Right hindlimb (tissue), 1 donor: ENCODE data around the gene SOX10.
A peak's percentile ranks its signal among the peaks of the same experiment; 100 is the strongest.
"Not testable (repeated sequence)": the region's sequence is repeated elsewhere in the genome, so short reads cannot be mapped to it uniquely, and the experiment has no call there.

ENCODE experiments used
- DNase-seq: peaks from one replicate; pipeline ENCODE4 v3.0.0-alpha.2; 2018

SOX10 gene

GRCh38 chr22:37959231-37959825 is 25.0 kb downstream of the SOX10 start:
- no peak for DNase-seq

- no peak for DNase-seq
Observed at GRCh38 chr22:37957232-37957631, 27.1 kb downstream of the SOX10 start.

GRCh38 chr22:37955825-37956397 is 28.4 kb downstream of the SOX10 start:
- DNase-seq, result not testable (repeated sequence)

GRCh38 chr22:37954686-37955085 is 29.7 kb downstream of the SOX10 start:
- no peak for DNase-seq

GRCh38 chr22:37953437-37954179 is 30.7 kb downstream of the SOX10 start, which contains the start of the genes C22orf23 and POLR2F:
Gene C22orf23, minus strand, starts transcription at chr22:37953601. Its CDS starts 452 bp downstream, at chr22:37953149.
Gene POLR2F, plus strand, starts transcription at chr22:37953699. Its CDS starts 89 bp downstream, at chr22:37953788.
- peak; percentile 95 for DNase-seq

- DNase-seq, result no peak
Observed at GRCh38 chr22:37953062-37953436, 31.3 kb downstream of the SOX10 start.

- DNase-seq, result not testable (repeated sequence)
Observed at GRCh38 chr22:37952629-37953028, 31.7 kb downstream of the SOX10 start.

- no peak for DNase-seq
Observed at GRCh38 chr22:37951305-37951704, 33.0 kb downstream of the SOX10 start.

- not testable (repeated sequence) for DNase-seq
Observed at GRCh38 chr22:37947142-37947795, 37.1 kb downstream of the SOX10 start.

GRCh38 chr22:37944423-37944822 is 39.9 kb downstream of the SOX10 start:
- not testable (repeated sequence) for DNase-seq

- DNase-seq, result no peak
Observed at GRCh38 chr22:37943825-37944198, 40.5 kb downstream of the SOX10 start.

GRCh38 chr22:37943136-37943824 is 41.1 kb downstream of the SOX10 start:
- DNase-seq, result no peak

- no peak for DNase-seq
Observed at GRCh38 chr22:37942133-37942532, 42.2 kb downstream of the SOX10 start.

- no peak for DNase-seq
Observed at GRCh38 chr22:37940698-37941376, 43.5 kb downstream of the SOX10 start.

GRCh38 chr22:37933711-37934376 is 50.5 kb downstream of the SOX10 start:
- DNase-seq, result peak; percentile 85

- DNase-seq, result no peak
Observed at GRCh38 chr22:37932821-37933578, 51.4 kb downstream of the SOX10 start.

GRCh38 chr22:37932401-37932800 is 52.0 kb downstream of the SOX10 start:
- no peak for DNase-seq

- DNase-seq, result no peak
Observed at GRCh38 chr22:37931893-37932389, 52.4 kb downstream of the SOX10 start.

- no peak for DNase-seq
Observed at GRCh38 chr22:37930952-37931440, 53.4 kb downstream of the SOX10 start.

- DNase-seq, result no peak
Observed at GRCh38 chr22:37930270-37930951, 53.9 kb downstream of the SOX10 start.
